HEK293 (cell line): ENCODE data around the gene ISG15.
A peak's percentile ranks its signal among the peaks of the same experiment; 100 is the strongest.

Experiments used
- CTCF ChIA-PET: fragments of 350-600 bp; formaldehyde crosslinking; extraction: SDS; loops from one replicate; lab custom pipeline; 2021; ENCODE audit warnings: antibody characterized with exemption; lab: Yijun Ruan, JAX
- POLR2A ChIA-PET: fragments of 300-600 bp; formaldehyde crosslinking; extraction: SDS; loops from one replicate; lab custom pipeline; 2020; ENCODE audit warnings: antibody characterized with exemption, inconsistent platforms; lab: Yijun Ruan, JAX
- H3K27ac ChIP-seq: fragments of 200-500 bp; sonication (Bioruptor generic); 2 replicates; pipeline ENCODE4 v1.5.1; 2014; ENCODE audit warnings: low read depth, low read length, control low read depth, inconsistent platforms; ENCODE audit errors: extremely low read depth
- H3K36me3 ChIP-seq, 2 experiments: fragments of 200-500 bp in 1 of 2; sonication (Bioruptor generic) in 1 of 2; 1 replicate in 1 of 2; 2 replicates in 1 of 2; pipeline ENCODE4 v1.5.1; 2014 to 2017; ENCODE audit warnings: inconsistent platforms in 2 of 2, low read length in 2 of 2; ENCODE audit not compliant: control insufficient read depth in 2 of 2, insufficient read depth in 1 of 2
- H3K4me1 ChIP-seq: fragments of 200-500 bp; sonication (Bioruptor generic); 2 replicates; pipeline ENCODE4 v1.5.1; 2014; ENCODE audit warnings: mild to moderate bottlenecking, low read length, inconsistent platforms; ENCODE audit not compliant: control insufficient read depth, insufficient read depth
- H3K4me3 ChIP-seq: 2 replicates; pipeline ENCODE4 v1.5.1; 2011; ENCODE audit warnings: low read depth, mild to moderate bottlenecking, control low read depth, low read length, moderate library complexity
- H3K9me3 ChIP-seq: fragments of 200-500 bp; sonication (Bioruptor generic); 2 replicates; pipeline ENCODE4 v1.5.1; 2014; ENCODE audit warnings: low read depth, low read length, inconsistent platforms; ENCODE audit not compliant: control insufficient read depth, insufficient read depth
- ATF2 ChIP-seq: fragments of 450-650 bp; formaldehyde crosslinking; IDR thresholded peaks from 2 replicates; pipeline ENCODE4 v1.5.1; 2016; ENCODE audit warnings: missing biosample characterization, missing genetic modification characterization, low read depth
- BCL11A ChIP-seq: fragments of 450-650 bp; formaldehyde crosslinking; IDR thresholded peaks from 2 replicates; pipeline ENCODE4 v1.5.1; 2016; ENCODE audit warnings: low read depth, missing biosample characterization, missing genetic modification characterization
- HIC1 ChIP-seq: fragments of 450-650 bp; formaldehyde crosslinking; IDR thresholded peaks from 2 replicates; pipeline ENCODE4 v1.5.1; 2016; ENCODE audit warnings: missing biosample characterization, missing genetic modification characterization
- HOXC10 ChIP-seq: sonication (generic); formaldehyde crosslinking; IDR thresholded peaks from 2 replicates; pipeline ENCODE4 v1.8.1; 2023; ENCODE audit warnings: mild to moderate bottlenecking, missing genetic modification reagents
- SCRT1 ChIP-seq: fragments of 450-650 bp; formaldehyde crosslinking; IDR thresholded peaks from 2 replicates; pipeline ENCODE4 v1.5.1; 2016; ENCODE audit warnings: missing biosample characterization, missing genetic modification characterization, borderline replicate concordance
- SCRT2 ChIP-seq: fragments of 450-650 bp; formaldehyde crosslinking; IDR thresholded peaks from 2 replicates; pipeline ENCODE4 v1.5.1; 2016; ENCODE audit warnings: missing biosample characterization, missing genetic modification characterization
- YY2 ChIP-seq: fragments of 450-650 bp; formaldehyde crosslinking; IDR thresholded peaks from 2 replicates; pipeline ENCODE4 v1.5.1; 2016; ENCODE audit warnings: missing biosample characterization, missing genetic modification characterization
- ZBTB17 ChIP-seq: fragments of 450-650 bp; formaldehyde crosslinking; IDR thresholded peaks from 2 replicates; pipeline ENCODE4 v1.5.1; 2016; ENCODE audit warnings: missing biosample characterization, missing genetic modification characterization
- ZBTB48 ChIP-seq: fragments of 450-650 bp; formaldehyde crosslinking; IDR thresholded peaks from 2 replicates; pipeline ENCODE4 v1.5.1; 2016; ENCODE audit warnings: missing biosample characterization, missing genetic modification characterization
- ZBTB6 ChIP-seq: fragments of 450-650 bp; formaldehyde crosslinking; IDR thresholded peaks from 2 replicates; pipeline ENCODE4 v1.5.1; 2017; ENCODE audit warnings: missing biosample characterization, missing genetic modification characterization
- ZFHX2 ChIP-seq: fragments of 450-650 bp; formaldehyde crosslinking; conservative IDR thresholded peaks from 2 replicates; pipeline ENCODE4 v1.5.1; 2016; ENCODE audit warnings: missing biosample characterization, missing genetic modification characterization
- ZFP69B ChIP-seq: fragments of 450-650 bp; formaldehyde crosslinking; IDR thresholded peaks from 2 replicates; pipeline ENCODE4 v1.5.1; 2016; ENCODE audit warnings: missing biosample characterization, missing genetic modification characterization
- ZNF155 ChIP-seq: fragments of 450-650 bp; formaldehyde crosslinking; IDR thresholded peaks from 2 replicates; pipeline ENCODE4 v1.5.1; 2016; ENCODE audit warnings: missing biosample characterization, missing genetic modification characterization
- ZNF174 ChIP-seq: fragments of 450-650 bp; formaldehyde crosslinking; IDR thresholded peaks from 2 replicates; pipeline ENCODE4 v1.5.0; 2017; ENCODE audit warnings: missing biosample characterization, mild to moderate bottlenecking, missing genetic modification characterization
- ZNF175 ChIP-seq: fragments of 450-650 bp; formaldehyde crosslinking; IDR thresholded peaks from 2 replicates; pipeline ENCODE4 v1.5.1; 2016; ENCODE audit warnings: missing biosample characterization, missing genetic modification characterization
- ZNF202 ChIP-seq: fragments of 450-650 bp; formaldehyde crosslinking; IDR thresholded peaks from 2 replicates; pipeline ENCODE4 v1.5.1; 2016; ENCODE audit warnings: missing biosample characterization, missing genetic modification characterization, borderline replicate concordance
- ZNF223 ChIP-seq: fragments of 450-650 bp; formaldehyde crosslinking; IDR thresholded peaks from 2 replicates; pipeline ENCODE4 v1.5.1; 2016; ENCODE audit warnings: missing biosample characterization, missing genetic modification characterization
- ZNF530 ChIP-seq: fragments of 450-650 bp; formaldehyde crosslinking; IDR thresholded peaks from 2 replicates; pipeline ENCODE4 v1.5.1; 2016; ENCODE audit warnings: low read depth, missing biosample characterization, missing genetic modification characterization
- ZNF571 ChIP-seq: fragments of 450-650 bp; formaldehyde crosslinking; IDR thresholded peaks from 2 replicates; pipeline ENCODE4 v1.5.0; 2017; ENCODE audit warnings: missing biosample characterization, missing genetic modification characterization
- ZNF600 ChIP-seq: fragments of 450-650 bp; formaldehyde crosslinking; IDR thresholded peaks from 2 replicates; pipeline ENCODE4 v1.5.1; 2016; ENCODE audit warnings: missing biosample characterization, missing genetic modification characterization
- ZNF654 ChIP-seq: fragments of 450-650 bp; formaldehyde crosslinking; IDR thresholded peaks from 2 replicates; pipeline ENCODE4 v1.5.1; 2016; ENCODE audit warnings: low read depth, missing biosample characterization, missing genetic modification characterization
- ZNF707 ChIP-seq: fragments of 450-650 bp; formaldehyde crosslinking; IDR thresholded peaks from 2 replicates; pipeline ENCODE4 v1.5.1; 2016; ENCODE audit warnings: missing biosample characterization, missing genetic modification characterization
- ZNF747 ChIP-seq: fragments of 450-650 bp; formaldehyde crosslinking; IDR thresholded peaks from 2 replicates; pipeline ENCODE4 v1.5.1; 2016; ENCODE audit warnings: missing biosample characterization, missing genetic modification characterization
- ZSCAN23 ChIP-seq: fragments of 450-650 bp; formaldehyde crosslinking; IDR thresholded peaks from 2 replicates; pipeline ENCODE4 v1.5.1; 2016; ENCODE audit warnings: missing biosample characterization, missing genetic modification characterization

Gene ISG15

GRCh38 chr1:964691-965525 lies 48.4 kb upstream of the ISG15 start (continued):
- TF ChIP-seq ATF2 (tag by site-specific recombination) (no peak), ZNF747 (tag by site-specific recombination) (no peak), ZNF600 (peak; percentile 69), SCRT1 (peak; percentile 80), ZNF174 (no peak), ZBTB17 (tag by site-specific recombination) (no peak), ZNF175 (no peak), YY2 (tag by site-specific recombination) (no peak), ZBTB6 (no peak), ZFHX2 (tag by site-specific recombination) (0 out of 2 replicates have a peak, but pooled peaks have one; percentile 34), ZNF223 (tag by site-specific recombination) (no peak), ZNF654 (tag by site-specific recombination) (no peak), HIC1 (tag by site-specific recombination) (0 out of 2 replicates have a peak, but pooled peaks have one; percentile 12), ZNF202 (tag by site-specific recombination) (no peak), SCRT2 (tag by site-specific recombination) (peak; percentile 90), ZSCAN23 (tag by site-specific recombination) (no peak)

GRCh38 chr1:965526-966134 lies 47.7 kb upstream of the ISG15 start:
- no peak overlapping the region for H3K4me3 ChIP-seq
- POLR2A ChIA-PET = no interaction called here

More at GRCh38 chr1:965526-966134, 47.7 kb upstream of the ISG15 start:
- Histone ChIP-seq H3K9me3 (no peaks in the 10 kb centered on the region), H3K27ac (no peak overlapping the region), H3K4me1 (peaks cover 5% of the 10 kb centered on the region), H3K36me3 (peaks cover 0 to 38% of the 10 kb centered on the region in 2 experiments; a peak in 1 of 3 replicates)
- CTCF ChIA-PET = interaction anchor here (1.0 to 1.4 kb wide), 2 partner anchors 19 to 36 kb away, joined by 3 to 9 read pairs; no protein-coding TSS in a partner anchor
- TF ChIP-seq ZNF155 (tag by site-specific recombination) = no peak
- 0 out of 2 replicates have a peak, but pooled peaks have one; percentile 5 for TF ChIP-seq HOXC10 (CRISPR knock-in tag)
- no peak for TF ChIP-seq ZNF571 (tag by site-specific recombination)
- TF ChIP-seq ZNF707 (tag by site-specific recombination) = no peak
- TF ChIP-seq ZNF223 (tag by site-specific recombination) = 0 out of 2 replicates have a peak, but pooled peaks have one; percentile 15
- TF ChIP-seq BCL11A (tag by site-specific recombination) = peak; percentile 7; the same call in 1 of the 2 replicates
- TF ChIP-seq YY2 (tag by site-specific recombination) = no peak
- TF ChIP-seq ZNF600 = peak; percentile 70; the same call in 1 of the 2 replicates
- TF ChIP-seq ZBTB48 (tag by site-specific recombination) = no peak
- no peak for TF ChIP-seq ZFP69B
- no peak for TF ChIP-seq ZNF530
